GM21447 (cell line): ENCODE results near the gene BSND.

Experiments used
- ATAC-seq: cut with Tn5 transposase; IDR thresholded peaks from one replicate; pipeline ENCODE4 v1.9.1; 2021; ENCODE audit not compliant: unreplicated experiment

The BSND gene

DNA sequence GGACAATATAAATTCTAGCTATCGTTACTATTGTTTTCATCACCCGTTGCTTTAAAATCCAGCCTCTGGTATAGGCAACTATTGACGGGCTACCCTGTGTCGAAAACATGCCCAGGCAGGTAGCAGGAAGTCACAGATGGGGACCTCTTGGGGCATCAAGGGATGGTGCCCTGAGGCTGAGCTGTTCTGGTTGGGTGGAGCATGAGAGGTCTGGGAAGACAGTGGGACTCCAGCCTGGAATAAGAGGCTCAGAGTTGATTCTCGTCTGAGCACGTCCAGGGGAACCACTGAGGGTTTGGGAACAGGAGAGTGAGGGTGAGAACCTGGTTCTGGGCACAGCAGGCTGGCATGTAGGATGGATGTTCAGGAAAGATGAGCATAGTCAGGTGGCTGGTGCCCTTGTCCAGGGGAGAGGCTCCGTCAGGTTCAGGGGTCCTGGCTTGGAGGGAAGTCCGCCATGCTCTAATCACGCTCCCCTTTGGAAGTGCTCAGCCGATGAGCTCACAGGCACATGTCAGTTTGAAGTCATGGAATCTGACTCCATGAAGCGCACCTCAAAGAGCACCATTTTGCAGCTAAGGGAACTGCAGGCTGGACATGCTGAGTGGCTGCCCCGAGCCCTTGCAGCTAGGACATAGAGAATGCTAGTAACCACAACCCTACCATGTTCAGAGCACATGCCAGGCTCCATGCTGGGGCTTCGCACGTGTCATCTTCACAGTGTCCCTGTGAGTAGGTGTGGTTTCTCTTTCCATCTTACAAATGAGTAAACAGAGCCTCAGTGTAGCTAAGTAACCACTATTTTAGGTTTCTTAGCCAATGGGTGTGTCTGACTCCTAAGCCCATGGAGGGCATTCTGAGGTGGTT lies 61.6 kb downstream of the BSND start:
- no peak for ATAC-seq

DNA sequence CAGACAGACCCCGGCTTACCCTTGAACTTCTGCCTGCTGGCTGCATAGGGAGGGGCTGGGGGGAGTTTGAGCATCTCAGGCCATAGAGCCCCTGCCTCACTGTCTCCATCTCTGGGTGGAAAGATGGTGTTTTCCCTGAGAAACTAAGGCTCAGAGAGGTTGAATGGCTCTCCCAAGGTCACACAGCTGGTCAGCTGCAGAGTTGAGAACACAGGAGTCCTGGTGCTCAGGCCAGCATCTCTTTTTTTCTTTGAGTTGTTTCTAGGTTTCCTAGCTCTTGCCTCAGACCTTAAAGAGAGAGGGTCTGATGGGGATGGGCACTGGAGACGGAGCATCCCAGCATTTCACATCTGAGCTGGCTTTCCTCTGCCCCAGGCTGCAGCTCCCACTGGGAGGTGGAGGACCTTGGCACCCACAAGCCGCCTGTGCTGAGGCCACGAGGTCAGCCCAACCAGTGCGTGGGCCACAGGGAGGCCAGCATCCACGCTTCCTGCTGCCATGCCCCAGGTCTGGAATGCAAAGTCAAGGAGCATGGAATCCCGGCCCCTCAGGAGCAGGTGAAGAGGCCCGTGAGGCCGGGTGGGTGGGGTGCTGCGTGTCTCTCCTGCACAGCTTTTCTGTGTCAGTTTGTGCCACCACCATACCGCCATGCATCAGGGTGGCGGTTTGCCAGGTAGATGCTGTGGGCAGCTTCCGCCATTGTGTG lies 62.4 kb downstream of the BSND start:
- ATAC-seq = no peak
